ENCODE data around the gene CFAP65. TPM values are rescaled to one million over a fixed set of nuclear protein-coding genes. Genes with fewer than 3 reads are reported as not detected.

CFAP65 gene
- total RNA-seq, 1 donor from 2014 or later, result not detected

- no peak for DNase-seq (ENCODE audit: extremely low spot score in 2 of 2)
- no peak overlapping the region for H3K4me3 ChIP-seq
- intact Hi-C loops (cut with DNase I), result loop anchor here (10.0 kb wide), 1 partner anchor 134 kb away; no protein-coding TSS in a partner anchor
- TF ChIP-seq POLR2A (IDR thresholded peaks at IDR 0.05), result no peak
- no peak for TF ChIP-seq POLR2AphosphoS5 (IDR thresholded peaks at IDR 0.05; ENCODE audit: insufficient read depth in 1 of 2, low read depth in 1 of 2)
- no peak for TF ChIP-seq CTCF (IDR thresholded peaks at IDR 0.05)
- H3K36me3 ChIP-seq, result no peaks in the 10 kb centered on the region
- H3K27ac ChIP-seq, result no peak overlapping the region
- no peaks in the 10 kb centered on the region for H3K9me3 ChIP-seq
- no peaks in the 10 kb centered on the region for H3K4me1 ChIP-seq
- no peaks in the 10 kb centered on the region for H3K27me3 ChIP-seq
These were observed 20.5 kb downstream of the CFAP65 start for GRCh38 chr2:219020604-219021365.

GRCh38 chr2:219019436-219019835, 21.9 kb downstream of the CFAP65 start:
- Histone ChIP-seq H3K27me3 (no peaks in the 10 kb centered on the region), H3K4me3 (no peak overlapping the region), H3K9me3 (no peaks in the 10 kb centered on the region), H3K36me3 (no peaks in the 10 kb centered on the region), H3K4me1 (no peaks in the 10 kb centered on the region), H3K27ac (no peak overlapping the region)
- TF ChIP-seq CTCF (IDR thresholded peaks at IDR 0.05) (no peak), POLR2AphosphoS5 (IDR thresholded peaks at IDR 0.05; ENCODE audit: insufficient read depth in 1 of 2, low read depth in 1 of 2) (no peak), POLR2A (IDR thresholded peaks at IDR 0.05) (no peak)
- intact Hi-C loops (cut with DNase I), result no loop called here
- DNase-seq (ENCODE audit: extremely low spot score in 2 of 2), result no peak

- Histone ChIP-seq H3K4me3 (no peak overlapping the region), H3K27me3 (no peaks in the 10 kb centered on the region), H3K4me1 (no peaks in the 10 kb centered on the region), H3K9me3 (no peaks in the 10 kb centered on the region), H3K27ac (no peak overlapping the region), H3K36me3 (no peaks in the 10 kb centered on the region)
- TF ChIP-seq POLR2A (IDR thresholded peaks at IDR 0.05) (no peak), POLR2AphosphoS5 (IDR thresholded peaks at IDR 0.05; ENCODE audit: insufficient read depth in 1 of 2, low read depth in 1 of 2) (no peak), CTCF (IDR thresholded peaks at IDR 0.05) (no peak)
- DNase-seq (ENCODE audit: extremely low spot score in 2 of 2), result no peak
- intact Hi-C loops (cut with DNase I), result no loop called here
These were observed 22.6 kb downstream of the CFAP65 start for GRCh38 chr2:219018726-219019125.

- no peak for DNase-seq (ENCODE audit: extremely low spot score in 2 of 2)
- TF ChIP-seq CTCF (IDR thresholded peaks at IDR 0.05) (no peak), POLR2AphosphoS5 (IDR thresholded peaks at IDR 0.05; ENCODE audit: insufficient read depth in 1 of 2, low read depth in 1 of 2) (no peak), POLR2A (IDR thresholded peaks at IDR 0.05) (no peak)
- H3K36me3 ChIP-seq, result no peaks in the 10 kb centered on the region
- no peaks in the 10 kb centered on the region for H3K4me1 ChIP-seq
- no peak overlapping the region for H3K4me3 ChIP-seq
- intact Hi-C loops (cut with DNase I), result no loop called here
- H3K27me3 ChIP-seq, result no peaks in the 10 kb centered on the region
- no peaks in the 10 kb centered on the region for H3K9me3 ChIP-seq
- no peak overlapping the region for H3K27ac ChIP-seq
These were observed 23.0 kb downstream of the CFAP65 start for GRCh38 chr2:219018286-219018685.

- no peak for TF ChIP-seq POLR2A (IDR thresholded peaks at IDR 0.05)
- no peak for TF ChIP-seq POLR2AphosphoS5 (IDR thresholded peaks at IDR 0.05; ENCODE audit: insufficient read depth in 1 of 2, low read depth in 1 of 2)
- TF ChIP-seq CTCF (IDR thresholded peaks at IDR 0.05), result no peak
- H3K4me1 ChIP-seq, result no peaks in the 10 kb centered on the region
- H3K4me3 ChIP-seq, result no peak overlapping the region
- no peak overlapping the region for H3K27ac ChIP-seq
- no peaks in the 10 kb centered on the region for H3K27me3 ChIP-seq
- no peaks in the 10 kb centered on the region for H3K9me3 ChIP-seq
- intact Hi-C loops (cut with DNase I), result no loop called here
- H3K36me3 ChIP-seq, result no peaks in the 10 kb centered on the region
- DNase-seq (ENCODE audit: extremely low spot score in 2 of 2), result no peak
These were observed 23.9 kb downstream of the CFAP65 start for GRCh38 chr2:219017201-219017931.

All from vagina (tissue), 2 donors.